CD4-positive, alpha-beta memory T cell (primary cell): ENCODE measurements around the gene ADCY10. TPM values are rescaled to one million over a fixed set of nuclear protein-coding genes. Genes with fewer than 3 reads are reported as not detected.

Experiments
- CTCF ChIA-PET: fragments of 350-600 bp; sonication (Branson Sonifier 250); formaldehyde crosslinking; loops from one replicate; lab custom pipeline; 2021; ENCODE audit warnings: inconsistent platforms; ENCODE audit not compliant: partially characterized antibody; lab: Charles Lee
- POLR2A ChIA-PET: fragments of 350-600 bp; sonication (Branson Sonifier 250); formaldehyde crosslinking; loops from one replicate; lab custom pipeline; 2021; ENCODE audit not compliant: partially characterized antibody; lab: Charles Lee
- DNase-seq, 5 donors: peaks; one replicate each; pipeline versions ENCODE4 v3.0.0 to v3.0.0-alpha.2; 2020 to 2022; ENCODE audit warnings: mixed read lengths in 1 of 5
- H3K27ac ChIP-seq: one replicate; pipeline ENCODE4 v1.7.0; 2013; ENCODE audit warnings: low read depth, low read length
- H3K27me3 ChIP-seq: 2 replicates; pipeline ENCODE4 v1.7.0; 2013; ENCODE audit warnings: mild to moderate bottlenecking, low read length, moderate library complexity; ENCODE audit not compliant: insufficient read depth
- H3K36me3 ChIP-seq: 2 replicates; pipeline ENCODE4 v1.7.0; 2013; ENCODE audit warnings: mild to moderate bottlenecking, low read length, moderate library complexity; ENCODE audit not compliant: insufficient read depth
- H3K4me1 ChIP-seq: 2 replicates; pipeline ENCODE4 v1.7.0; 2013; ENCODE audit warnings: mild to moderate bottlenecking, low read length, moderate library complexity; ENCODE audit not compliant: insufficient read depth
- H3K4me3 ChIP-seq, 2 donors: one replicate each; pipeline ENCODE4 v1.7.0; 2013; ENCODE audit warnings: low read length in 2 of 2, mild to moderate bottlenecking in 1 of 2
- H3K9me3 ChIP-seq, 2 donors: one replicate each; pipeline ENCODE4 v1.7.0; 2013; ENCODE audit warnings: low read length in 2 of 2, control low read depth in 1 of 2; ENCODE audit not compliant: control insufficient read depth in 1 of 2
- H3K27ac Mint-ChIP-seq, 7 donors: one replicate each; pipeline ENCODE4 v1.8.0; 2020 to 2021; ENCODE audit warnings: mixed read lengths in 7 of 7, mild to moderate bottlenecking in 6 of 7, inconsistent platforms in 3 of 7, moderate library complexity in 3 of 7
- H3K27me3 Mint-ChIP-seq, 2 donors: one replicate each; pipeline ENCODE4 v1.8.0; 2020 to 2021; ENCODE audit warnings: mixed read lengths in 2 of 2
- H3K36me3 Mint-ChIP-seq, 2 donors: one replicate each; pipeline ENCODE4 v1.8.0; 2020 to 2021; ENCODE audit warnings: mixed read lengths in 2 of 2, inconsistent platforms in 1 of 2, mild to moderate bottlenecking in 1 of 2
- H3K4me1 Mint-ChIP-seq, 4 donors: one replicate each; pipeline ENCODE4 v1.8.0; 2020 to 2021; ENCODE audit warnings: mixed read lengths in 4 of 4, mild to moderate bottlenecking in 1 of 4
- H3K4me3 Mint-ChIP-seq, 8 donors: one replicate each; pipeline ENCODE4 v1.8.0; 2020 to 2021; ENCODE audit warnings: mixed read lengths in 8 of 8, mild to moderate bottlenecking in 7 of 8, moderate library complexity in 6 of 8, inconsistent platforms in 3 of 8
- H3K9me3 Mint-ChIP-seq, 8 donors: one replicate each; pipeline ENCODE4 v1.8.0; 2020 to 2021; ENCODE audit warnings: mixed read lengths in 8 of 8, mild to moderate bottlenecking in 5 of 8, inconsistent platforms in 3 of 8, moderate library complexity in 1 of 8
- intact Hi-C: fragments of 100-400 bp; cut with micrococcal nuclease; formaldehyde crosslinking; loops from one replicate; pipeline ENCODE4 v1.15.1; 2023
- polyA plus RNA-seq, 2 donors: library from polyadenylated mRNA; unstranded; fragments of 300-500 nt; fragmentation: Illumina TruSeq; gene quantifications; one replicate each; pipeline ENCODE4 v1.2.3, GENCODE V29; 2021
- total RNA-seq, 2 experiments: library from RNA; stranded (reverse); gene quantifications; one replicate each; pipeline ENCODE4 v1.2.3, GENCODE V29; 2021

The ADCY10 gene
- total and polyA plus RNA-seq, 4 experiments from 2014 or later = 0.61 to 0.96 TPM; not detected in 2

DNA sequence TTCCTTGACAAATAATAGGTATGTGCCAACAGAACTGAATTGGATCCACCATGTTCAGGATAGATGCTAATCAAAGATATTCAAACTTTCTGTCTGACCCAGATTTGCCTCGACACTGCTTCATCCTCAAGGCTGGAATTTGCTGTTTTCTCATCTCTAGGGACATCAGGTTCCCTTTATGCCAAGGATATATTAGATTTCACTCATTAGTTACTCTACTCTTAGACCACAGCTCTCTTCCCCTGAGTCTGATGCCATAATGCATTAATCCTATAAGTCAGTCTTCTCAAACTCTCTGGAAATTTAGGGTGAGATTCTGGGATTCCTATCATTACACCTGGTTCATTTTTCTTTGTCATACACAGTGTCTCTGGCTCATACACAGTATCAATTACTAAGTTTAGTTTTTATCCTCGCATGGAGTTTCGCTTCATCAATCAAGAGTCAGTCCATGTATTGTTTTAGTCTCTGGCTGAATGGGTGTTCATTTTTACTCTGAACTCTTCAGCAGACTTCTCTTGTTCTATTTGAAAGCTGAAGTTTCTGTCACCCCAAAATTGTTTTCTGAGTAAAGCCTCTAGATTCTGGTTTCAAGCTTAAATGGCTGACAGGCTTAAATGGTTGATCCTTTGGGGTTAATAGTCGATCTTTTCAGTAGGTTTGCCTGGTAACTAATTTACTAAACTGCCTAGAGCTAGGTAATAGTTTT is 13.3 kb upstream of the ADCY10 start:
- Histone ChIP-seq H3K27me3 (no peaks in the 10 kb centered on the region), H3K4me3 (no peak overlapping the region), H3K9me3 (no peaks in the 10 kb centered on the region), H3K4me1 (no peaks in the 10 kb centered on the region), H3K36me3 (no peaks in the 10 kb centered on the region), H3K27ac (no peak overlapping the region)
- H3K4me3 Mint-ChIP-seq = no peak overlapping the region
- H3K36me3 Mint-ChIP-seq = peaks cover 2 to 11% of the 10 kb centered on the region in 2 donors
- no peak for DNase-seq
- H3K4me1 Mint-ChIP-seq = peaks cover 4 to 16% (median 10%) of the 10 kb centered on the region in 4 donors
- H3K27ac Mint-ChIP-seq = no peak overlapping the region
- no peaks in the 10 kb centered on the region for H3K27me3 Mint-ChIP-seq
- ChIA-PET POLR2A (interaction anchor here (1.2 kb wide), 1 partner anchor 9 kb away, joined by 6 read pairs; no protein-coding TSS in a partner anchor), CTCF (interaction anchor here (1.0 kb wide), 2 partner anchors 17 to 155 kb away, joined by 3 read pairs; no protein-coding TSS in a partner anchor)
- intact Hi-C loops = no loop called here
- no peaks in the 10 kb centered on the region for H3K9me3 Mint-ChIP-seq

DNA sequence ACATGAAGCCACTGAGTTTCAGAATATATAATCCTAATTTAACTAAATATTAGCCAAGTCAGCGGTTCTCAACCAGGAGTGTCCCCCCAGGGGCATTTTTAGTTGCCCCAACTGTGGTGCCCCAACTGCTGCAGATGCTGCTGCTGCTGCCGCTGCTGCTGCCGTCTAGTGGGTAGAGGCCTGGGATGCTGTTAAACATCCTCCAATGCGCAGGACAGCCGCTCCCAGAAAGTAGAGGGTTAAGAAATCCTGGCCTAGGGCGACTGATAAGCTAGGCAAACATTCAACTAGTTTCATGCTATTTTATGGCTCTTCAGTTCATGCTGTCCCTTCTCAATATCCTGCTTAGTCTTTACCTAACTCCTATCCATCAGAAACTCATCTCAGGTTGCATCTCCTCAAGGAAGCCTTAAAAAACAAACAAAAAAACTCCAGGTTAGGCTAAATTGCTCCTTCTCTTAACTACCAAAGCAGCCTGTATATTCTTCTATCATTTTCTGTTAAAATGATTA is 12.6 kb upstream of the ADCY10 start:
- Mint-ChIP-seq H3K9me3 (no peaks in the 10 kb centered on the region), H3K27ac (no peak overlapping the region), H3K4me1 (peaks cover 4 to 17% (median 11%) of the 10 kb centered on the region in 4 donors), H3K27me3 (no peaks in the 10 kb centered on the region), H3K36me3 (peaks cover 5 to 11% of the 10 kb centered on the region in 2 donors), H3K4me3 (no peak overlapping the region)
- ChIA-PET CTCF (interaction anchor here (1.0 kb wide), 1 partner anchor 17 kb away, joined by 3 read pairs; no protein-coding TSS in a partner anchor), POLR2A (interaction anchor here (1.2 kb wide), 1 partner anchor 9 kb away, joined by 6 read pairs; no protein-coding TSS in a partner anchor)
- H3K27me3 ChIP-seq = no peaks in the 10 kb centered on the region
- no peaks in the 10 kb centered on the region for H3K4me1 ChIP-seq
- no peaks in the 10 kb centered on the region for H3K9me3 ChIP-seq
- H3K4me3 ChIP-seq = no peak overlapping the region
- H3K27ac ChIP-seq = no peak overlapping the region
- intact Hi-C loops = no loop called here
- no peaks in the 10 kb centered on the region for H3K36me3 ChIP-seq
- DNase-seq = no peak

DNA sequence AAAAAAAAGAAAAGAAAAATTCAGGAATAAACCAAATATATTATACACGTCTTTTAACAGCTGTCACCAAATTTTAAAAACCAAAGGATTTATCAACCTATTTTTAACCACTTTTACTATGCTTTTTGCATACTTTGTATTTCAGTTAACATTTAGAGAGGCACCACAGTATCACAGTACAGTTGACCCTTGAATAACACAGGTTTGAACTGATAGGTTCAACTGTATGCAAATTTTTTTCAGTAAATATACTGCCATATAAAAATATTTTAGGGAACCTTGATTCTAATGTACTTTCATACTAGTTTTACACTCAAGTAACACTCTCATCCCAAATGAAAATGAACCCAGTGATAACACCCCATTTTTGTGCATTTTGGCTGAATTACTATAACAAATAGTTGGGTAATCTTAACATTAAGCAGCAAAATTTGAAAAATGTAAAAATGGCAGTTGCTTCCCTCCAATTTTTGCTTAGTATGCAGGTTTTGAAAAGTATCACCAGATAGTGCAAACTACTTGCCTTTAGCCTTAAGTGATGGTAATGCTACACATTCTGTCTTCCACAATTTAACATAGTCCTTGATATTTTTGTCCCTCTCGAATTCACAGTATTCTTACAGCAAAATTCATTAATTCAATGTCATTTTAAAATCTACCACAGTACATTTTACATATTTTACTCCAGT is 10.8 kb upstream of the ADCY10 start:
- Mint-ChIP-seq H3K4me3 (no peak overlapping the region), H3K36me3 (peaks cover 5 to 11% of the 10 kb centered on the region in 2 donors), H3K4me1 (peaks cover 2 to 16% (median 11%) of the 10 kb centered on the region in 4 donors), H3K27ac (no peak overlapping the region), H3K27me3 (no peaks in the 10 kb centered on the region), H3K9me3 (no peaks in the 10 kb centered on the region)
- CTCF ChIA-PET = no interaction called here
- Histone ChIP-seq H3K36me3 (no peaks in the 10 kb centered on the region), H3K4me3 (no peak overlapping the region), H3K27me3 (no peaks in the 10 kb centered on the region), H3K9me3 (no peaks in the 10 kb centered on the region), H3K27ac (no peak overlapping the region), H3K4me1 (no peaks in the 10 kb centered on the region)
- no peak for DNase-seq
- intact Hi-C loops = no loop called here
- POLR2A ChIA-PET = interaction anchor here (0.9 to 1.3 kb wide), 2 partner anchors 11 kb away, joined by 3 to 4 read pairs; no protein-coding TSS in a partner anchor

DNA sequence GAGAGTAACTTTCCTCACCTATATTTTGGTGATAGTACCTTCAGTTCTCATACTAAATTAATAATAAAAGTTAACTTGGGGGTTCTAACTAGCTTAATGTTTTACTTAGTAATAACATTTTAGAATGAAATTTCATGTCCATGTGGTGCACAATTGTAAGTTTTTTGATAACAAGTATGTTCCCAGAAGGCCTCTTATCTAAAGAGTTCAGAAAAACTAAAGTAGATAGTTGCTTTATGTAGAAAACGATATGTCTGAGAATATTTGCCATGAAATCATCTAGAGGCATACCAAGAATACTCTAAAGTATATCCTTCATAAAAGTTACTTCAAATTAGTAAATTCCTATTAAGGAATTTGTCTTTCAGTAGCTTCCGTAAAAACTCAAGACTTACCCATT is 10.2 kb upstream of the ADCY10 start:
- no peak overlapping the region for H3K4me3 Mint-ChIP-seq
- Histone ChIP-seq H3K4me1 (no peaks in the 10 kb centered on the region), H3K9me3 (no peaks in the 10 kb centered on the region), H3K4me3 (no peak overlapping the region), H3K27ac (no peak overlapping the region), H3K27me3 (no peaks in the 10 kb centered on the region), H3K36me3 (no peaks in the 10 kb centered on the region)
- H3K4me1 Mint-ChIP-seq = peaks cover 0 to 14% (median 11%) of the 10 kb centered on the region in 4 donors
- no peak for DNase-seq
- peaks cover 8 to 11% of the 10 kb centered on the region in 2 donors for H3K36me3 Mint-ChIP-seq
- ChIA-PET CTCF (no interaction called here), POLR2A (interaction anchor here (0.9 kb wide), 1 partner anchor 11 kb away, joined by 4 read pairs; no protein-coding TSS in a partner anchor)
- no peaks in the 10 kb centered on the region for H3K27me3 Mint-ChIP-seq
- intact Hi-C loops = no loop called here
- H3K27ac Mint-ChIP-seq = no peak overlapping the region
- no peaks in the 10 kb centered on the region for H3K9me3 Mint-ChIP-seq

DNA sequence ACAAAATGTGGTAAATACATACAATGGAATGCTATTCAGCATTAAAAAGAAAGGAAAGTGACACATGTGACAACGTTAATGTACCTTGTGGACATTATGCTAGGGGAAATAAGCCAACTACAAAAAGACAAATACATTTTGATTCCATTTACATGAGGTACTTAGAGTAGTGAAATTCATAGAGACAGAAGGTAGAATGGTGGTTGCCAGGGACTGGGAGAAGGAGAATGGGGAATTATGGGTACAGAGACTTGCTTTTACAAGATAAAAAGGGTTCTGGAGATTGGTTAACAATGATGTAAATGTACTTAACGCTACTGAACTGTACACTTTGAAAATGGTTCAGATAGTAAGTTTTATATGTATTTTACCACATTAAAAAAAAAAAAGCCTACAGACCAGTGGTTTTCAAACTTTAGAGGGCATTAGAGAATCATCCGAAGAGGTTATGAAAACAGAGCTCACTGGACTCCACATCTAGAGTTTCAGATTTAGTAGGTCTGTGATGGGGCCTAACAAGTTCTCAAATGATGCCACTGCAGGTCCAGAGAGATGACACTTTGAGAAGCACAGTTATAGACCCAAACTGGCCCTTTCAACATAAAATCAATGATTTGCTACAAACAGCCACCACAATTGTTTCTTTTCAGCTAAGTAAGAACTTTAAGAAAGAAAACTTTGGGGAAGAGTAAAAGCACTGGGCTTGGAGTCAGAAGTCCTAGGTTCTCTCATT is 9.6 kb upstream of the ADCY10 start:
- CTCF ChIA-PET = no interaction called here
- peaks cover 8 to 11% of the 10 kb centered on the region in 2 donors for H3K36me3 Mint-ChIP-seq
- POLR2A ChIA-PET = interaction anchor here (0.9 kb wide), 1 partner anchor 12 kb away, joined by 4 read pairs; no protein-coding TSS in a partner anchor
- intact Hi-C loops = no loop called here
- H3K27me3 Mint-ChIP-seq = no peaks in the 10 kb centered on the region
- Histone ChIP-seq H3K4me1 (no peaks in the 10 kb centered on the region), H3K9me3 (no peaks in the 10 kb centered on the region), H3K4me3 (no peak overlapping the region), H3K27me3 (no peaks in the 10 kb centered on the region), H3K36me3 (no peaks in the 10 kb centered on the region), H3K27ac (no peak overlapping the region)
- H3K27ac Mint-ChIP-seq = peak overlapping the region in 1 of 7 donors; percentile 39
- peaks cover 0 to 14% (median 11%) of the 10 kb centered on the region in 4 donors for H3K4me1 Mint-ChIP-seq
- no peak for DNase-seq
- H3K4me3 Mint-ChIP-seq = no peak overlapping the region
- H3K9me3 Mint-ChIP-seq = no peaks in the 10 kb centered on the region

DNA sequence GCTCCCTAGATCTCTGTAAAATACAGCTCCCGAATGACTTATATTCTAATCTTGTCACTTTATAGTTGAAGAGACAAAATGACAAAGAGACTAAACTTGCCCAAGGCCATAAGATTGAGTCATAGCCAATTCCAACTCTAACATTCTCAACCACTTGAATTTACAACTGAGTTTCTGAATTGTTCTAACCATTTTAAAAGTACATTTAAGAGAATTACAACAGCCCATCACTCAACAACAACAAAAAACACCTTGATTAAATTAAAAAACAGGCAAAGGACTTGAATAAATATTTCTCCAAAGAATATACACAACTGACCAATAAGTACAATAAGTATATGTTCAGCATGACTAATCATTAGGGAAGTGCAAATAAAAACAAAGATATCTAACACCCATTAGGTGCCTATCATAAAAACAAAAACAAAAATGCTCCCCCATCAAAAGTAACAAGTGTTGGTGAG is 8.7 kb upstream of the ADCY10 start:
- Mint-ChIP-seq H3K27me3 (no peaks in the 10 kb centered on the region), H3K27ac (no peak overlapping the region), H3K36me3 (peaks cover 15 to 18% of the 10 kb centered on the region in 2 donors), H3K4me3 (no peak overlapping the region), H3K9me3 (no peaks in the 10 kb centered on the region), H3K4me1 (peaks cover 0 to 14% (median 11%) of the 10 kb centered on the region in 4 donors)
- intact Hi-C loops = no loop called here
- no peak overlapping the region for H3K4me3 ChIP-seq
- no peak overlapping the region for H3K27ac ChIP-seq
- ChIA-PET POLR2A (interaction anchor here (0.7 kb wide), 1 partner anchor 9 kb away, joined by 3 read pairs; no protein-coding TSS in a partner anchor), CTCF (no interaction called here)
- no peaks in the 10 kb centered on the region for H3K9me3 ChIP-seq
- no peak for DNase-seq
- H3K4me1 ChIP-seq = no peaks in the 10 kb centered on the region
- H3K36me3 ChIP-seq = no peaks in the 10 kb centered on the region
- no peaks in the 10 kb centered on the region for H3K27me3 ChIP-seq
